Adrenal gland (tissue), 5 donors: ENCODE data around the gene GPR153.

Source experiments
- CTCF ChIP-seq, 6 experiments: fragments of 450-650 bp in 4 of 6; fragments of 200-600 bp in 2 of 6; sonication (generic) in 1 of 6; IDR thresholded peaks; 1 replicate in 5 of 6; 2 replicates in 1 of 6; pipeline versions ENCODE4 v1.5.1 to v1.8.0; 2016 to 2021; ENCODE audit warnings: antibody characterized with exemption in 6 of 6, mild to moderate bottlenecking in 2 of 6, moderate library complexity in 1 of 6
- POLR2A ChIP-seq, 2 donors: fragments of 450-650 bp; IDR thresholded peaks; one replicate each; pipeline ENCODE4 v1.6.1; 2017; ENCODE audit warnings: antibody characterized with exemption in 2 of 2, mild to moderate bottlenecking in 2 of 2, moderate library complexity in 1 of 2
- donor health status: DM: no; HTN: no; CAD: no.

- no peak for TF ChIP-seq POLR2A (IDR thresholded peaks at IDR 0.05)
- no peak for TF ChIP-seq CTCF (IDR thresholded peaks at IDR 0.05)
These were observed 9.0 kb upstream of the GPR153 start for GRCh38 chr1:6269720-6270400.
